Fibroblast of upper back skin (primary cell): ENCODE measurements around the gene COMMD2.

Experiments
- DNase-seq: peaks from one replicate; pipeline ENCODE4 v3.0.0-alpha.2; 2013

COMMD2 gene

GRCh38 chr3:149752051-149752787 is at the start of gene COMMD2:
Gene COMMD2 (minus strand): TSS chr3:149752489. CDS start chr3:149752444, 45 bp downstream.
- DNase-seq, result peak; percentile 85

GRCh38 chr3:149801639-149802038 is 49.4 kb upstream of the COMMD2 start:
- DNase-seq, result no peak

GRCh38 chr3:149801195-149801594 is 48.9 kb upstream of the COMMD2 start:
- DNase-seq, result no peak

GRCh38 chr3:149800693-149801092 is 48.4 kb upstream of the COMMD2 start:
- DNase-seq, result no peak

GRCh38 chr3:149796026-149796425 is 43.7 kb upstream of the COMMD2 start:
- no peak for DNase-seq

GRCh38 chr3:149792452-149793270 is 40.4 kb upstream of the COMMD2 start, which contains the start of gene ANKUB1:
Gene ANKUB1 (minus strand): TSS chr3:149792554. CDS start chr3:149792366, 188 bp downstream.
- DNase-seq, result no peak

GRCh38 chr3:149790698-149791097 is 38.4 kb upstream of the COMMD2 start:
- DNase-seq, result no peak

GRCh38 chr3:149790268-149790667 is 38.0 kb upstream of the COMMD2 start:
- peak; percentile 49 for DNase-seq

GRCh38 chr3:149784064-149784704 is 31.9 kb upstream of the COMMD2 start:
- DNase-seq, result peak; percentile 76

GRCh38 chr3:149783576-149783975 is 31.3 kb upstream of the COMMD2 start:
- DNase-seq, result peak; percentile 87

- DNase-seq, result no peak
Observed at GRCh38 chr3:149781741-149782140, 29.5 kb upstream of the COMMD2 start.

GRCh38 chr3:149781211-149781610 is 28.9 kb upstream of the COMMD2 start:
- DNase-seq, result no peak

GRCh38 chr3:149777414-149778214 is 25.3 kb upstream of the COMMD2 start:
- DNase-seq, result no peak

GRCh38 chr3:149776170-149776569 is 23.9 kb upstream of the COMMD2 start:
- no peak for DNase-seq

- no peak for DNase-seq
Observed at GRCh38 chr3:149772861-149773260, 20.6 kb upstream of the COMMD2 start.

- peak; percentile 48 for DNase-seq
Observed at GRCh38 chr3:149771652-149772271, 19.5 kb upstream of the COMMD2 start.

- no peak for DNase-seq
Observed at GRCh38 chr3:149770246-149770645, 18.0 kb upstream of the COMMD2 start.

- DNase-seq, result no peak
Observed at GRCh38 chr3:149768704-149769103, 16.4 kb upstream of the COMMD2 start.

GRCh38 chr3:149767720-149768119 is 15.4 kb upstream of the COMMD2 start:
- no peak for DNase-seq

GRCh38 chr3:149765762-149766334 is 13.6 kb upstream of the COMMD2 start:
- peak; percentile 44 for DNase-seq

- no peak for DNase-seq
Observed at GRCh38 chr3:149764302-149764701, 12.0 kb upstream of the COMMD2 start.
